ENCODE data around the gene TBC1D14.
A peak's percentile ranks its signal among the peaks of the same experiment; 100 is the strongest.
"Not testable (repeated sequence)": the region's sequence is repeated elsewhere in the genome, so short reads cannot be mapped to it uniquely, and the experiment has no call there.

The TBC1D14 gene

DNA sequence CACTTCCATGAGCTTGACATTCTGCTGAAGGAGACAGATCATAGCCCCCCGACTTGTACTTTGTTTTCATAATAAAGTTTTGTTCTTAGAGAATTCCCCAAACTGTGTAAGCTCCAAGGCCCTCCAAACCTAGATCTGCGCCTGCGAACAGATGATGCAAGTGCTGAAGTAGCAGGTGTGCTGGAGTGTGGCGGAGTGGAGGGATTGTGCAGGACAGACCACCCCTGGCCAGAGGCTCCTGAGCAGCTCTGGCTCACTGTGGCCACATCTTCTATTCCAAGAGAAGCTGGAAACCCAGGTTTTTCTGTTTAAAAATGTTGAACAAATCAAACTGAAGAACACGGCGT, 46.4 kb downstream of the TBC1D14 start:
- DNase-seq: no peak

DNA sequence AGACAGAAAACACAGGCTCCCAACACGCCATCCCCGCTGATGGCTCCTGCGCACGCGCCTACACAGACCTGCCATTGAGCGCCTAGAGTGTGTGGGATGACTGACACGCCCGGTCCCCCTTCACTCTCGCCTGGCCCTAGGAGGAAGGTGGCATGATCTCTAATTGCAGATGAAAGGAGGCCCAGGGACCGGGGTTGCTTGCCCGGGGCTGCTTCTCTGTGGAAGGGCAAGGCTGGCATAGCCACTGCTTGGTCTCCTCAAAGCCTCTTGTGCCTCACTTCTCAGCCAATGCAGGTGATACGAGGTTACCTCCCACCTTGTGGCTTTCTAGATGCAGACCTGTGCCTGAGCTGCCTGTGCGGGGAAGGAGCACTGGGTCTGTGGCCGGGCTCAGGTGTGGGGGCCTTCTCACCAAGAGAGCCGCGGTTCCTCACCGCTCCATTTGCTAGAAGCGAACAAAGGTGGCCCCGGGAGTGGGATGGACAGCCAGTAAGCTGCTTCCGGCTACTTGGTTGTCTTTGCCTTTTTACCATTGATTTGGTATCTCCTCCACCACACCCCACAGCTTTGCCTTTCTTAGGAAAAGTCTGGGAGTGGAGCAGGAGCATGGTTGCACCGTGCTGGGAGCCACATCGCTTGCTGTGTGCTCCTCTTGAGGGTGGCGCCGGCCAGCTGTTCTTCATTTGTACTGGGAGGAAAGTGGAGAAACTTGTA, 47.0 kb downstream of the TBC1D14 start:
- no peak for DNase-seq

DNA sequence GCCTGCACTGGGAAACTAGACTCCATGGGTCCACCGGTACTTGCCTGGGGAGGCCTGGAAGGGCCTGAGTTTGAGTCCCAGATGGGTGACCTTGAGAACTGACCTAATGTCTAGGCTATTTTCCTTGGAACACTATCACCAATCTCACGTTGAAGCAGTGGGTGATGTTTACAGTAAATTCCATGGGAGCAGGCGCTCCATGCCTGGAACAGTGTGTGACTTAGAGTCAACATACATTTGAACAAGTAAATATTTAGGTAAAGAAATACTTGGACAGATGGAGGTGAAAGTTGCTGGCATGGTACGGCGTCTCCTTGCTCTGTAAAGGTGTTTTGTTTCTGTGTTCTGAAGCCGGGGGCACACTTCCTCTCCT, 47.5 kb downstream of the TBC1D14 start:
- DNase-seq: no peak

DNA sequence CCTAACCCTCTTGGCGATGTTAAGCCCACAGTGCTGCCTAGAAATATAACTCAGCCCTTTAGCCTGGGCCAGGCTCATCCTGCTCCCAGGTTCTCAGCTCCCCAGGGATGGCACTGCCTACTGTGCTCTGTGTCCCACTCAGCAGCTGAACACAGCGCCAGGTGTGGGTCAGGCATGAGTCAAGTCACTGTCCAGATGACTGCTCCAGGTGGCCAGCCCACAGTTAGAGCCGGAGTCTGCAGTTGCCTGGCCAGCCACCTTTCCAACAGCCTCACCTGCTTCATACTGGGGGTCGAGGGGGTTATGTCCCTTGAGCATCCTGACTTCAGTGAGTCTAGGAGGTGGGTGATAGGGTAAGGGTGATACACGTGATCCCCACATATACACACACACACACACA, 48.4 kb downstream of the TBC1D14 start:
- no peak for DNase-seq

DNA sequence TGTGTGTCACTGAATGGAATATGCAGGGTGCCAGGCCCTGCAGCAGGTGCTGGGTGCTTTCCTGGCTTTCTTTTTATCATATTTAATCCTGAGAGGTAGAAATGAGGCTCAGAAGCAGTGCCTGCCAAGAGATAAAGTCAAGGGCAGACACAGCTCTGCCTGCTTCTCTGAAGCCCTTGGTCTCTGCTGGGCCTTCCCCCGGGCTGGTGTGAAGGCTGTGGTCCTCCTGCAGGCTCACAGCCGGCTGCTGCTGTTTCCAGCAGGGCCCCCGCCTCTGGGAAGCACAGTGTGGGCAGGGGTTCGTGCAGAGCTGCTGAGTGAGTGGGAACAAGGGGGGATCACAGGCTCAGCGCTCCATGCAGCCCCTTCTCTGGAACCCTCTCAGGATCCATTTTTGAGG, 49.6 kb downstream of the TBC1D14 start:
- no peak for DNase-seq

DNA sequence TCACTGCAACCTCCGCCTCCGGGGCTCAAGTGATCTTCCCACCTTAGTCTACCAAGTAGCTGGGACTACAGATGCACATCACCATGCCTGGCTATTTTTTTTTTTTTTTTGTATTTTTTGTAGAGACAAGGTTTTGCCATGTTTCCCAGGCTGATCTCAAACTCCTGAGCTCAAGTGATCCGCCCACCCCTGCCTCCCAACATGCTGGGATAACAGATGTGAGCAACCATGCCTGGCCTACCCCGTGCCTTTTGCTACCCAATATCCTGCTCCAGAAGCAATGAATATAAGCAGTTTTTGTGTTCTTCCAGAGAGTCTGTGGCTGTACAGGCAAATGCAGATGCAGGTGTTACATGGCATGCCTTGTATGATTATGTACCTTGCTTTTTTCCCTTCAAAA, 50.5 kb downstream of the TBC1D14 start:
- DNase-seq: no peak

DNA sequence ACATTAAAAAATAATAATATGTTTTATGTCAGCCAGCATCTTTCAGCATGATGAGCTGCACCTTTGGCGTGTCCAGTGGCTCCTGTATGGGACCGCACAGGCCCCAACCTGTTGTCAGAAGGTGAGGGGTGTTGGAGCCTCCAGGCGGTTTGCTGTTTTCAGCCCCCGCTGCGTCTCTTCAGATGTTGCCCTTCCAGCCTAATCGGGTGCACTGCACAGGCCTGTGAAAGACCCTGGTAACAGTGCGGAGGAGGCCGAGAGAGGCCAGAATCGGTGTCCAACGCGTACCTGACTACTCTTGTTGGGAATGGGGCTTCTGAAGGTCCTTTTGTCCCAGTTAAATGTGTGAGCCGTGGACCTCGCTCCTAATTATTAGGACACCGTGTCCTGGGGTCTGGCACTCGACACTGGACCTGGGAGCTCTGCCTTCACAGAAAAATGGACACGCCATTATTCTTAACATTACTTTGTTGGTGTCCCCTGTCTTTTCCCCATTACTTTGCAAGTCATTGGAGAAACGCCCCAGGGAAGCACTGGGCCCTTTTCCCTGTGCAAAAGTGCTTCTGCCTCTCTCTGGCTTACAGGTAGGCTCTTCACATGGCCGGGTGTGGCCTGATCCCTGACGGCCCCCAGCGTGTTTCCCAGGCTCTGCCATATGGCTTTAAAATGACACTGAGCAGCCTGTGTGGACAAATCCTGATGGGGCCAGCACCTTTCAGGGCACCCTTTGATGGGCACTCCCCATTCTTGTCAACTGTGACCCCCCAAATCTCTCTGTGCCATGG, 51.2 kb downstream of the TBC1D14 start:
- no peak for DNase-seq

DNA sequence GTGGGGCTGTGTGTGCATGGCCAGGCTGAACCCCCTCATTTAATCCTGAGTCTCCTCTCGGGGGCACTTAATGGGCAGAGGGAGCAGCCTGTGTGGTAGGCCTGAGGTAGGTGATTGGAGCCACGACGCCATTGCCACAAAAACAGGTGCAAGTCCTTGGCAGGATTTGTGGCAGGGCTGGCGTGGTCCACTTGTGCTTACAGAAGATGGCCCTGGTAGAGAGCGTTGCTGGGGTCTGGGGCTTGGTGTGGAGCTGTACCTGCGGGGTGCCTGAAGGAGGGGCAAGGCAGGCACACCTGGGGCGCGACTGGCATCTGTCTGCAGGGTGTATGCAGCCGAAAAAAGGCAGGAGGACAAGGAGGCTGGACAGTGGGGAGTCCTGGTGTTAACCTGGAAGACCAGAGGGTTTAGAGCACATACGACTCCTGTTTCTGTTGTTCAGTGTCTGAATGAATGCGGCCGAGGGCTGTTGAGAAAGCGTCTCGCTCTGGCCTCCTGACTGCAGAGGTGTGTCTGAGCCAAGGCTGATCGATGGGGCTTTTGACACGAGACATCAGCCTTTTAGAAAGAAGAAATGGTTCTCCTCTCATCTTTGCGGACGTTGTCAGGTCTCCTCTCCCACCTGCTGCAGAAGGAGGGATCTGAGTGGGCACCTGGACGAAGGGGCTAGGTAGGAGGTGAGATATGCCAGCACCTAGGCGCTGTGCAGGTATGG, 52.0 kb downstream of the TBC1D14 start:
- DNase-seq: no peak

DNA sequence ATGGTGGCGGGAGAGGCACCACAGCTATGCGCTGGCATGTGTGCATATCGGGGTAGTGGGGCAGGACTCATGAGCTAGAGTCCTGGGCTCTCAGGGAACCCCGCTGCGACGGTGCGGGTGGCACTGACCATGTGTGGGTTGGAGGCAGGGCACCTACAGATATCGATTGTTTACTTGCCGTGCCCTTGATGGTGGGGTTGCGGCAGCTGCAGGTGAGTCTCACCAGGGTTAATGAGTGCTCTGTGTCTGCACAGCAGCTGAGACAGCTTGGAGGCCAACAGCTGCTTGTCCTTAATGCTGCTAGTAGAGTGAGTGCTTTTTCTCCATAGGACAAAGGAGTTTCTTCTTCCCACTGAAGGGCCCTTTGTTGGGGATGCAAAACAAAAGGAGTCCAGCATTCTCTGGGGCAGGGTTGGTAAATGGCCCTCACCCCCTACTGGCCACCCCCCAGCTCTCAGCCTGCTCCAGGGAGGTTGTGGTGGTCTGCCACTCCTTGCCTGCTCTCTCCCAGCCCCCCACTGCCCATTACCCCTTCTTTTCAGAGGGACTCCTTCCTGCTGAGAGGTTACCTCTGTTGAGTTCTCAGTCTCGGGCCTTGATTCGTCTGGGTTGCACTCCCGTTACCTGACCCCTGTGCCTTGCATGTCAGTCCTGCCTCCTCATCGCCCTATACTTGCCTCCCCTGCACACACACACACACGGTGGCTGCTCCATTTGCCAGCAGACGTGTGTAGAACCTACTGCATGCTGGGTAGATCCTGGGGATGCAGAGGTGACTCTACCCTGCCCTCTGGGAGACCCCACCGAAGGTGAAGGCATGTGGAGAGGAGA, 52.8 kb downstream of the TBC1D14 start:
- peak; percentile 17 for DNase-seq

DNA sequence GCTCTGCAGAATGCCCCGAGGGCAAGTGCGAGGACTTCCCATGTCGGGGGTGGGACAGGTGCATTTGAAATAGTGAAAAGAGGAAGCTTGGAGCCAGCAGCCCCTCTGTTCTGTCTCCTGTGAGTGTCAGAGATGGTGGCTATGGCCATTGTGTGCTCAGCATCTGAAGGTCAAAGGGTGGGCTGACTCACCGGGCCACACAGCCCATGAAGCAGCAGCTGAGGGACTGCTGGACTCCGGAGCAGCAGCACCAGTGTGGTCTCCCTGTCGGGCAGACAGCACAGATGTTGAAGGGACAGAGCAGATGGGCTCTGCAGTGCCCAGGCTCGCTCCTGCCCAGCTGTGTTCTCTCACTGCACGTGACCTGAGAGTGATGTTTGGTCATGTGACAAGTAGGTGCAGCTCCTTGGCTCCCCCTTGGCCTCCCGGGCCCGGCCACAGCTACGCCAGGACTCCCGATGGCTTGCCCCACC, 53.5 kb downstream of the TBC1D14 start:
- no peak for DNase-seq

DNA sequence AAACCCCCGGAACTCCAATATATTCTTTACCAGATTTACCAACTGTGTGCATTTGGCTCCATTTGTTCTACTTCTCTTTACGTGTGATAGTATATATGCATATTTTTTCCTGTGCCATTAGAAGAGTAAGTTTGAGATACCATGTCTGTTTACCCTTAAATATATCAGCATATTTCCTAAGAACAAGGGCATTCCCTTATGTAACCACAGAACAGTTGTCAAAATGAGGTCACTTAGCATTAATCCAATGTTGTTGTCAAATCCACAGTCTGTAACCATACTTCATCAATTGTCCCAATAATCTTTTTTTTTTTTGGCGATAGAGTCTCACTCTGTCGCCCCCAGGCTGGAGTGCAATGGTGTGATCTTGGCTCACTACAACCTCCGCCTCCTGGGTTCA, 55.2 kb downstream of the TBC1D14 start:
- no peak for DNase-seq

DNA sequence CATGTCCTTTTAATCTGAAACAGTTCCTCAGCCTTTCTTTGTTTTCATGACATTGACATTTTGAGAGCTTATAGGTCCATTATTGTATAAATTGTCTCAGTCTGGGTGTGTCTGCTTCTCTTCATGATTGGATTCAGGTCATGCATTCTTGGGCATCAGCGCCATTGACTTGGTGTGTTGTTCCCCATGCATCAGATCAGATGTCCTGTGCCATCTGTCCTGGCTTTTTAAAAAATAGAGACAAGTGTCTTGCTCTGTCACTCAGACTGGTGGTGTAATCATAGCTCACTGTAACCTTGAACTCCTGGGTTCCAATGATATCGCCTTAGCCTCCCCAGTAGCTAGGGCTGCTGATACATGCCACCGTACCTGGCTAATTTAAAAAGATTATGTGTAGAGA, 55.7 kb downstream of the TBC1D14 start:
- no peak for DNase-seq

DNA sequence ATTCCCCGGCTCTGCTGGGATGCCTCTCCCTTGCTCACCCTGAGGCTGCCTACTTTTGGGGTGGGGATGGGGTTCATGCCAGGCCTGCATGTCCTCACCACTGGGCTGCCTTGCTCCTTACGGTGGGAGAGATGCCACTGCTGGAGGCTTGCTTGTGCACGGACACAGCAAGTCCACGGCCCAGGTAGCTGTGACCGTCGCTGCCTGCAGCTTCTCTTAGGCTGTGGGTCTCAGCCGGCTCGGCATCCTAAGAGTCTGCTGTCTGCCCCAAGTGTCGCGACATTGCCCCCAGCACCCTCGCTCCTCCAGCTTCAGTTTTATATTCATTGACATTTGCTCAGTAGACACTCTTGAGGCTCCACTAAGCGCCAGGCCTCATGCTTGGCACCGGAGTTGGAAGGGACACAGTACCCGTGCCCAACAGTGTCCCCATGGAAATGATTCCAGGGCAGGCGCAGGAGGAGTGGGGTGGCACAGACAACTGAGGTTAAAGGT, 58.3 kb downstream of the TBC1D14 start:
- DNase-seq: no peak

DNA sequence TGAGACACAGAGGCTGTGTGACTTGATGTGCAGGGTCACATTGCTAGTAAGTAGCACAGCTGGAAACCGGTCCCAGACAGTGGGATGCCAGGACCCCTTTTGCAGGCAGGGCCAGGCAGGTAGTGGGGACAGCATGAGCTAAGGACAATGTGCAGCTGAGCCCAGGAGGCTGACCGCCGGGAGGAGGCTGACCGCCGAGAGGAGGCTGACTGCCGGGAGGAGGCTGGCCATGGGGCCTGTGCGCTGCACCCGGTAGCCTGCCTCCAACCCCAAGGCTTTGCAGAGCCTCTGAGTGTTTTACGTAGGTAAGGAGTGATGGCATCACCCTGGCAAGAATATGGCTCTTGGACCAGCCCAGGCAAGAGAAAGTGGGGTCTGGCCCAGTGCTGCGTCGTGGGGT, 58.9 kb downstream of the TBC1D14 start:
- no peak for DNase-seq

DNA sequence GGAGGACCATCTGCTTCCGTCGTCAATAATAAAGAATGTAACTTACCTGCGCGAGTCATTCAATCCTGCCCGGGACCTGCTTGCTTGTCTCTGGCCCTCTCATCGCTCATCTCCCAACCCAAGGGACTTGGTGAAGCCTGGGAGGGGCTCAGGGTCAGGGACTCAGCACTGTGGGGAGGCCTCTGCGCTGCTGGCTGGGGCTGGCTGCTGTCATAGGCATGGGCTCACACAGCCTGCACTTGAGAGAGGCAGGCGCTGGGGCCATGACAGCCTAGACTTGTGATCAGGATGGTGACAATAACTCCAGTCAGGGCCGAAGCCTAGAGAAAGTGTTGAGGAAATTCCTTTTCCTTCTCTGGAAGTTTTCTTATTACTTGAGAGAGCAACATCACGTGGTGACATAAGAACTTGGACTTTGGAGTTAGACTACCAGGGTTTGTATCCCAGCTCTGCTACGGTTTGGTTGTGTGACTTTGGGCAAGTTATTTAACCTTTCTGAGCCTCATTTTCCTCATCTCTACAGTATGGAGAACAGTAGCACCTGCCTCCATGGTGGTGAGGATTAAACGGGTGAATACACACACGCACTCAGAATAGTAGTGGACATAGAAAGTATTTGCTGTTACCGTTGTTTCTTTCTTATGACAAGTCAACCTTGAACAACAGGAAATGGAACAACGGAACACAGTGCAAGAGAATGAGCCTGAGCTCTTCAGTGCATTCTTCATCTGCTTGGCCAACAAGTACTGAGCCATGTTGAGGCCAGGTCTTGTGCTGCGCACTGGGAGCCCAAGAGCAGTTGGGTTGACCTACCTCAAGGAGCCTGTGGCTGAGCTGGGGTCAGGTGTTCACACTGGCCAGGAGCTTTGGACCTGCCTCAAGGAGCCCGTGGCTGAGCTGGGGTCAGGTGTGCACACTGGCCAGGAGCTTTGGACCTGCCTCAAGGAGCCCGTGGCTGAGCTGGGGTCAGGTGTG, 60.5 kb downstream of the TBC1D14 start:
- no peak for DNase-seq

DNA sequence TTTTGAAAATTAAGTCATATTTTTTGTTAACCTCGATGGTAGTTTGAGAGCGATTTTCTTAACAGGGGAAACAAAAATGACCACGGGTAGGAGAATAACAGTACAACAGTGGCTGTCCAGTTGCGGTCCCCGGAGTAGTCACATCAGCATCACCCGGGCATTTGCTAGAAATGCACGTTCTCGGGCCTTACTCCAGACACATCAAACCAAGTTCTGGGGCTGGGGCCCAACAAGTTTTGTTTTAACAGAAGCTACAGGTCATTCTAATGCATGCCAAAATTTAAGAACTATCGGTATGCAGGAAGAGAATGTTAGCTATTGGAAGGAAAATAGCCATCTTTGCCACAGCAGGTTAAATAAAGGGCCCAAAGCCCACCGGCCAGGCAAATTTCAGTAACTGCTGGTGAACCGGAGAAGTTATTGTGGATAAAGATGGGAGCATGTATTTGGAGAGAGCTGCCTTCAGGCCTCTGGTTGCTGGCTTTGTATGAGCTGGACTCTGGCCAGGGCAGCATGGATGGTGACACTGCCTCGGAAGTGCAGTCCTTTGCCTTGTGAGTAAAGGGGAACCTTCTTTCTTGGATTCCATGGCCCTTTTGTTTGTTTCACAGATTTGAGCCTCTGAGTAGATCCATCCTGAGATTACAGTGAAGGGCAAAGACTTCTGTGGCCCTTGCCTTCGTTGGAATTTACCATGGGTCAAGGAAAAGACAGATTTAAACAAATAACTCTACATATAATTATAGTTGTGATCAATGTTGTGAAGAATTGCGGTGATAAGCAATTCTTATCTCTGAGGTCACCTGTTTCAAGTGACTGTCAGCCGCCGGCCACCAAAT, 62.1 kb downstream of the TBC1D14 start:
- DNase-seq: no peak

DNA sequence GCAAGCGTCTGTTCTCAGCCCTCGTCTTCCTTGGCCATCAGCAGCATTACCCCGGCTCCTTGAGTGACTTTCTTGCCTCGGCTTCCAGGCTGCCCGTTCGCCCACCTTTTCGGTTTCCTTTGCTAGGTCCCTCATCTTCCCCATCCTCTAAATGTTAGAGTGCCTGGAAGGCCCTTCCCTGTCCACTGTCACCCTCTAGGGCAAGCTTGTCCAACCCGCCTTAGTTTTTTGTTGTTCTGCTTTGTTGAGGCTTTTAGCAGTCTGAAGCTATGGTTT, 62.7 kb downstream of the TBC1D14 start:
- no peak for DNase-seq

DNA sequence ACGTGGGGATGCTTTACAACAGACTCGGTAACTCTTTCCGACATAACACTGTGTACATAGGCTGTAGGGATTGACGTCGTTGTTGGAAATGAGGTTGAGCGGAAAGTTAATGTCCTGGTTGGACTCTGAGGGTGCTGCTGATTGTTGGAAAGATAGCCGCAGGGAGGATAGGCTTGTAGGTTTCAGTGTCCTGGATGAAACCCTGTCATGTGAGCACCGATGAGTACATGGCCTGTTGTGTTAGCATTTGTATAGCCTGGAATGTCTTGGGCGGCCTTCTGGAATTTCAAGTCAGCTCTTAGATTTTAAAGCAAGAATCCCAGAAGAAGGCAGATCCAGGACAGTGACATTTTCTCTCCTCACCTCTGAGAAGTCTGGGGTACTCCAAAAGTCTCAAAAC, 63.3 kb downstream of the TBC1D14 start:
- DNase-seq: no peak

DNA sequence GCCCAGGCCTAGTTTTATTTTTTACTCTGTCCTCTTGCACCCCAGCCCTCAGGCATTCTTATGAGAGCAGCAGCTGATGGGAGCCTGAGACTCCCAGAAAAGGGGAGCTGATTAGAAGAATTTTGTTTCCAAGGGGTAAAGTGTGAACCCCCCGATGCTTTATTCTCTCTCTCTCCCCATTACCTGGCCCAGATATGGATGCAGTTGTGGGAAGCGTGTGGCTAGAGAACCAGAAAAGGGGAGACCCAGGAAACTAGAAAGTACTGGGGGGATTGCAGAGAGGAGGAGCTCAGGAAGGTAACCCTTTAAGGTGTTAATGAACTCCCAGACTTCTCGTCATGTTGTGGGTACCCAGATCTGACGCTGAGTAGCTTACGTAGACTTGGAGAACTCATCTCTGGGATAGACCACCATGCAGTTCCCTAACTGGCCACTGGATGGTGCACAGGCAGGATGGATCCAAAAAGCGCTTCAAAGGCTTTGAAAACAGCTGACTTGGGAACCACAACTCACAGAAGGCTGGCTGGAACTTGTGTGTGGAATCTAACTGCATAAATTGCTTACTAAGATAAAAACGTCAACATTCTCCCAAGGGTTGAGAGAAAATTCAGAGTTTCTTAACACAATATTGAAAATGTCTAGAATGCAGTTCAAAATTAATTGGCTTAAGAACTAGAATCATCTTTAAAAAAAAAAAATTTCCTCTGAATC, 64.7 kb downstream of the TBC1D14 start:
- DNase-seq: peak; percentile 3

DNA sequence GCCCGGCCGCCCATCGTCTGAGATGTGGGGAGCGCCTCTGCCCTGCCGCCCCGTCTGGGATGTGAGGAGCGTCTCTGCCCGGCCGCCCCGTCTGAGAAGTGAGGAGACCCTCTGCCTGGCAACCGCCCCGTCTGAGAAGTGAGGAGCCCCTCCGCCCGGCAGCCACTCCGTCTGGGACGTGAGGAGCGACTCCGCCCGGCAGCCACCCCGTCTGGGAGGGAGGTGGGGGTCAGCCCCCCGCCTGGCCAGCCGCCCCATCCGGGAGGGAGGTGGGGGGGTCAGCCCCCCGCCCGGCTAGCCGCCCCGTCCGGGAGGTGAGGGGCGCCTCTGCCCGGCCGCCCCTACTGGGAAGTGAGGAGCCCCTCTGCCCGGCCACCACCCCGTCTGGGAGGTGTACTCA, 68.2 kb downstream of the TBC1D14 start:
- DNase-seq: not testable (repeated sequence)
